GM18907 (cell line): ENCODE results near the gene KLK1.
"Not testable (repeated sequence)": the region's sequence is repeated elsewhere in the genome, so short reads cannot be mapped to it uniquely, and the experiment has no call there.

Experiments used
- ATAC-seq: cut with Tn5 transposase; IDR thresholded peaks from one replicate; pipeline ENCODE4 v1.9.1; 2021; ENCODE audit warnings: mild to moderate bottlenecking, moderate library complexity; ENCODE audit not compliant: unreplicated experiment

KLK1 gene

DNA sequence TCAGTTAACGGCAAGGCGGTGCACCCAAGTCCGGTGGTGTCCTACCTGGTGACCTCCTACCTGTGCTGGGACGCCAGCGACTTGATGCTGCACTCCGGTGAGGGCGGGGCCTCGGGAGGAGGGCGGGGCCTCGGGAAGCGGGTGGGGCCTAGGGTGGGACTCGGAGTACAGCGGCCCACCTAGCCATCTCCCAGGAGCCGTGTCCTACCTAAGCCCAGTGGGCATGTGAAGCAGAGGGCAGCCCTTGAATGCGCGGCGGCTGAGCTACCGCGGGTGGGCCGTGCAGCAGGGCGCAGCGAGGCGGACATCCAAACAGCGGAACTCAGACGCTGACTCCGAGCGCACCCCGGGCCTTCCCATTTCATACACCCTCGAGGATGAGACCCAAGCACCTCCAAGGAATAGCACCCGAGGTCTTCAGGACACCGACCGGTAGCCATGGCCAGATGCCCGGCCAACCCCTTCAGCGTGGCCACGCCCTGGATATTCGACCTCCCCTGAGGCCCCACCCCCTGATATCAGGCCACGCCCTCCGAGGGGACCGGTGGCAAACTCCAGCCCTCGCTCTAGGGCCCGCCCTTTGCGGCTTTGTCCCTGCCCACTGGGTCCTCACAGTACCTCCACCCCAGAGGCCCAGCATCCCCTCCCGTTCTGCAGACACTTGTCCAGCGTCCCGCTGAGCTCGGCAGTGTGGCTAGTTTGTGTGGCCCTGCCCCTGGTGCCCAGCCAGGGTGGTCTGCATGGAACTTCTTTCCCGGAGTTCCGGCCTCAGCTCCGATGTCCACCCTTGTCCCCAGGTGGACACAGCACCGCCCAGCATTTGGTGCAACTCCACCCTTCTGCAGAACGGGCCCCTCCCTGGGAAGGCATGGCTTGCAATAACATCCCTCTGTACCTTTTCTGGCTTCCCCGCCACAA lies 5.4 kb downstream of the KLK1 start:
- peak; percentile 63 for ATAC-seq

- ATAC-seq: no peak
These were observed 8.1 kb downstream of the KLK1 start for GRCh38 chr19:50815439-50815838.

DNA sequence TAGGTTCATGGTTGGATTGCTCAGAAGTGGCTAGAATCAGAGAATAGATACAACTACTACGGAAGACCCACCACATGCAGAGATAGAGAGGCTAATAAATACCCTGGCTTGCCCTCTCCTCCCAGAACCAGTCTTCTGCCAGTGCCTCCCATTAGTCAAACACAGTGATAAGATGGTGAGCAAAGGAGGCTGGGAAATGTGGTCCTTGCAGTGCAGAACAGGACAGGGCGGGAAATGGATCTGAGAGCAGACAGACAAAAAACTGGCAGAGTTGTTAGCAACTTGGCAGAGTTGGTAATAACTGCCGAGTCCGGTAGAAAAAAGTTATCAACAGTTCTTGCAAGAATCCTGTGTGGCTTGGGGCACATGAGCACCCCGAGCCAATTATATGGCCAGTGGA lies 8.7 kb downstream of the KLK1 start:
- ATAC-seq: no peak

GRCh38 chr19:50812474-50812873 lies 11.1 kb downstream of the KLK1 start:
- no peak for ATAC-seq

DNA sequence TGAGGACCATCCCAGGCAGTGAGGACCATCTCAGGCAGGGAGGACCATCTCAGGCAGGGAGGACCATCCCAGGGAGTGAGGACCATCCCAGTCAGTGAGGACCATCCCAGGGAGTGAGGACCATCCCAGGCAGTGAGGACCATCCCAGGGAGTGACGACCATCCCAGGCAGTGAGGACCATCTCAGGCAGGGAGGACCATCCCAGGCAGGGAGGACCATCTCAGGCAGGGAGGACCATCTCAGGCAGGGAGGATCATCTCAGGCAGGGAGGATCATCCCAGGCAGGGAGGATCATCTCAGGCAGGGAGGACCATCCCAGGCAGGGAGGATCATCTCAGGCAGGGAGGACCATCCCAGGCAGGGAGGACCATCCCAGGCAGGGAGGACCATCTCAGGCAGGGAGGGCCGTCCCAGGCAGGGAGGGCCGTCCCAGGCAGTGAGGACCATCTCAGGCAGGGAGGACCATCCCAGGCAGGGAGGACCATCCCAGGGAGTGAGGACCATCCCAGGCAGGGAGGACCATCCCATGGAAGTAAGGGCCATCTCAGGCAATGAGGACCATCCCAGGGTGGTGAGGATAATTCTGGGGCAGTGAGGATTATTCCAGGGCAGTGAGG lies 11.9 kb downstream of the KLK1 start:
- ATAC-seq: not testable (repeated sequence)

GRCh38 chr19:50808856-50809255 lies 14.7 kb downstream of the KLK1 start:
- no peak for ATAC-seq

DNA sequence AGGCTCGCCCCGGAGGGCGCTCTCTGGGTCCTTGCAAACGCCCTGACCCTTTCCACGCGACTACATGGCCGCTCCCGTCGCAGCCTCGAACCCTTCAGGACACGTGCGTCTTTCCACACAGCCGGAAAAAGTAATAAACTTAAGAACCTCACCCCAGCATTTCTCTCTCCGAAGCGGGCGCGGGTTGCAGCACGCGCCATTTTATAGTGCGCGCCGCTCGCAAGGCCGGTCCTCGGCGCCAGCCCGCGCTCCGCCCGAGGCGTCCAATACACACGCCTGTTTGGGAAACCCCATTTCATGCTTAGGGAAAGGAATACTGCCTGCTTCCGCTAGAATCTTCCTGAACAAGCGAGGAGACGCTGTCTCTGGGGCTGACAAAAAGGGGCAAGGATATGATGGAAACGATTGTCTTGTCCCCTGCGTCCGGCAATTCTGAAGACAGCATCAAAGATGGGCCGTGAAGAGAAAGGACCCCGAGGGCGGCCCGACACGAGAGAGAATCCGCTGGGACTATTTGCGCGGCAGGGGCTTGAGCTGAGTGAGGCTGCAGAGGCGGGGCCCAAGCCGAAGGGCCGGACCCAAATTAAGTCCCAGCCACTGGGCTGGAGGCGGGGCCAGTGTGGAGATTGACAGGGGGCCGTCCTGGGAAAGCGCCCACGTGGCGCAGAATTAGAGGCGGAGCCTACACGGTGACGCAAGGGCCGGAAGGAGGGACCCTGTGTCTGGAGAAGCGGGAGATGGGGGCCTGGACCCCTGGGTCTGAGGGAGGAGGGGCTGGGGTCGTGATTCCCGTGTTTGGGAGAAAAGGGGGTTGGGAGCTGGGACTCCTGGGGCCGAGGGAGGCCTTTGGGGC lies 18.9 kb downstream of the KLK1 start:
- peak; percentile 88 for ATAC-seq

DNA sequence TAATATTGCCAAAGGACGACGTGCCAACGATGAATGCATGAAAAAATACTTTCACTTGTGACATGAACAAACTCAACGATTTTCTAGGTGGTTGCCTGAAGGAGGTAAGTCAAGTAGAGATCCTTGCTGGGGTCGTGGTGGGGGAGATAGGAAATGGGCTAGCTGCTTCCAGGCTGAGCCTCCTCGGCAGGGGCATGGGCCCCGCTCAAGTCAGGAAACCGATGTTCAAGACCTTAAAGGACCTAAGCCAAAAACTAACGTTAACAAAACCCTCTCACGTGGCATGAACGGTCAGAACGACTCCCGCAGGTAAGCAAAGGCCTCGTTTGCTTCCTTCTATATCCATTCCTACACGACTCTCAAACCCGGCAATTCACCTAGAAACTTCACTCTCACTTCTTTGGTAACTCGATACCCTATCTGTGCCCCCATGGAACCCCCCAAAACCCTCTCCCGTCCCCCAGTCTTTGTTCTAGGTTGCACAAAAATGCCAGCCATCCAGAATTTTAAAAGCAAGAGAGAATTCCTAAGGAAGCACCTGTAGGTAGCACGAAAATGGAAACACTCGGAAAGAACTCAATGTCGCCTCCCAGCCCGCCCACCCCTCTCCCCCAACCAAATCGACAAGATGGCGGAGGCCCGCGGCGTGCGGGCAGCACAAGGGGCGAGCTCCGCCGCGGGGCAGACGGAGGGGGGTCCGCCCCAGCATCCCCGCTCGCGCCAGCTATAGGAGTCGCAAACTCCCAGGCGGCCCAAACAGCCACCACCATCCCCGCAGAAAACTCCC lies 19.8 kb downstream of the KLK1 start:
- ATAC-seq: no peak

GRCh38 chr19:50801107-50801506 lies 22.5 kb downstream of the KLK1 start:
- no peak for ATAC-seq

DNA sequence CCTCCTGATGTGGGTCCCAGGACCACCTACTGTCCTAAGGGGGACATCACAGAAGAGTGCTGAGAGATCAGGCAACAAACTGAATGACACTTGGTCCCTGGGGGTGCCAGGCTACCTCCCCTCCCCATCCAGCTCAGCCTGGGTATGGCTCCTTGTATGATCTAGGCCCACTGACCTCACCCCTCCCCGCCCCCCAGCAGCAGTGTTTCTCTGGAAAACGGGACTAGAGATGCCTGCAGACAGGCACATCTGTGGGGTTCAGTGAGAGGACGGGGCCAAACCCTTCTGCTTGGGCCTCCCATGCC lies 24.1 kb downstream of the KLK1 start:
- no peak for ATAC-seq

GRCh38 chr19:50798659-50799546 lies 24.7 kb downstream of the KLK1 start:
- no peak for ATAC-seq

DNA sequence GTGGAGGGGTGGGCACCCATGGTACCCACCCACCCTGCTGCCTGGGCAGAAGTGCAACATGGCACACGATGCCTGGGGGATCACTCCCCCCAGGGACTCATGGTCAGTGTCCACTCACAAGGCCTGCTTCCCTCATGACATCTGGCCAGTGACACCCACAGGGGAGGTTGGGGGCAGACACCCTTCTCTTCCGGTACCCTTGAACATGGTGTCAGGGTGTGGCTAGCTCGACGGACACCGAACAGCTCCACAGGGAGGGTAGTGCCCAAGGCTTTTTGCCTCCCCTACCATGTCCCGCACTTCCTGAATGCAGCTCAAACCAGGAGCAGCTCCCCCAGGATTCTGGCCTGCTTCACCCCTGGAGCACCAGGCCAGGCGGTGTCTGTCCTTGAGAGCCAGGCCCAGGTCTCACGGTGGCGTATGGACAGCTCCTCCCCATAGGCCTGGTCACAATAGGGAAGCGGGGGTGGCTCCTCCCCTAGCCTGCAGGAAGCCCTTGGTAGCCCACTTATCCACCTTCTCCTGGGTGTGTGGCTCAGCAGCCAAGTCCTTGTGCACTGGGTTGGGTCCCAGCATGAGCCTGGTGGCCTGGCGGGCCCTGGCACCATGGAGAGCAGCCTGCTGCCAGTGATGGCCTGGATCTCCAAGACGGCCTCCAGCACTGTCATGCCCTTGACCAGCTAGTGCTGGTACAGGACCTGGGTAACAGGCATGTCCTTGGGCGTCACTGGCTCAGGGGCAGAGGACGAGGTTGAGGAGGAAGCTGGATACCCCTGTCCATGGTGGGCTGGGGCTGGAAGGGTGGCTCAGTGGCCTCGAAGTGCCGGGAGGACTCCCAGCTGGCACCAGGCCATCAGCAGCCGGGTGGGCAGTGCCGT lies 25.6 kb downstream of the KLK1 start:
- ATAC-seq: no peak

DNA sequence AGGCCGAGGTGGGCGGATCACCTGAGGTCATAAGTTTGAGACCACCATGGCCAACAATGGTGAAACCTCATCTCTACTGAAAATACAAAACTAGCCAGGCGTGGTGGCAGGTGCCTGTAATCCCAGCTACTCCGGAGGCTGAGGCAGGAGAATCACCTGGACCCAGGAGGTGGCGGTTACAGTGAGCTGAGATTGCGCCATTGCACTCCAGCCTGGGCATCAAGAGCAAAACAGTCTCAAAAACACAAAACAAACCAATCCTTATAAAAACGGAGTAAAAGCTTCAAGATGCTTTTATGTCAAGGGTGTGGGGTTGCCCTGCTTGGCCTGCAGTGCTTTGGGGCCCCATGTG lies 26.2 kb downstream of the KLK1 start:
- no peak for ATAC-seq

DNA sequence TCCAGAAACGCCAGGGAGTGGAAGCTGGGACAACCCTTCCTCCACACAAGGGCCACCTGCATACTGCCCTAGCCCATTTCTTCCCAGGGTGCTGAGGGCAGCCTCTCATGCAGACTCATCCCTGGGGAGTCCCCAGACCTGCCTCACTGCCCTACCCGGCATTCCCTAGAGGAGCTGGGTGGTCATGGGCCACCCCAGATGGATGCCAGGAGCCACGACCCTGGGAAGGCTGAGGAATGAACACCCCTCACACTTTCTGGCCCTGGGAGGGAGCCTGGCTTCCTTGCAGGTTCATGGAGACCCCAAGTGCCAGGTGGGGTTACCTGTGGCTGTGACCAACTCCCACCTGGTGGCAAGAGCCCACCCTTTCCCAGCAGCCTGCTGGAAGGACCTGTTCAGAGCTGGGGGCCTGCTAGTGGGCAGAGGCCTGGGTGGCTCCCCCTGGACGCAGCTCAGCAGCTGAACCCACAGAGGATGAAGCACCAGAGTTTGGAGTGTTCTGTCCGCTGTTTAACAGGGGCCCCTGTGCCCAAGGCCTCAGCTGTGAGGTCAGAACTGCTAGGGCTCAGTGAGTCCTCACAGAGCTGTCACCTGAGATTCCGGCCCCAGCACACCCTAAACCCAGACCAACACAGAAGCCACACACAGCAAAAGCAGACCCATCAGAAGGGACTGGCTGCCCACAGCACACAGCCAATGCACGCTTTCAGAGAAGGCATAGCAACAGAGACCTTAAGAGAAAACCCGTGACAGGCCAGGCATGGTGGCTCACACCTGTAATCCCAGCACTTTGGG lies 26.8 kb downstream of the KLK1 start:
- no peak for ATAC-seq

DNA sequence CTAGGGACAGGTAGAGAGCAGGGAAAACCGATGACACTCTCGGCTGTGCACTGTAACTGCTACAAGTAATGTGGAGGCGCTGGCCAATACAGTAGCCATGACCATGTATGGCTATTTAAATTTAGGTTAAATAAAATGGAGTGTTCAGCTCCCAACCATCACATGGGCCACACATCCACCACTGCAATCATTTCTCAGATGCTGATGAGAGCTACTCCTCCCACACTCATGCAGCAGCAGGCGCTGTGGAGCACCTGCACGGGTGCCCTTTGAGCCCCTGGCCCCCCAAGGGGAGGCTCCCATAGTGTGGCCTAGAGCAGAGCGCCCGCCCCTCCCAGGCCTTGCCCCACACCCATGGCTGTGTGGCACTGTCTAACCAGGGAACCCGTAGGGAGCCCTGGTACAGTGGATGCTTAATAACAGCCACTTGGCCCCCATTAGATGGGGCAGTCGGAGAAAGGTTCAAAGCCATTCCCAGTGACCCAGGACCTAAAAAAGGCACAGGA lies 27.4 kb downstream of the KLK1 start:
- ATAC-seq: no peak

GRCh38 chr19:50795664-50796073 lies 27.9 kb downstream of the KLK1 start:
- no peak for ATAC-seq

DNA sequence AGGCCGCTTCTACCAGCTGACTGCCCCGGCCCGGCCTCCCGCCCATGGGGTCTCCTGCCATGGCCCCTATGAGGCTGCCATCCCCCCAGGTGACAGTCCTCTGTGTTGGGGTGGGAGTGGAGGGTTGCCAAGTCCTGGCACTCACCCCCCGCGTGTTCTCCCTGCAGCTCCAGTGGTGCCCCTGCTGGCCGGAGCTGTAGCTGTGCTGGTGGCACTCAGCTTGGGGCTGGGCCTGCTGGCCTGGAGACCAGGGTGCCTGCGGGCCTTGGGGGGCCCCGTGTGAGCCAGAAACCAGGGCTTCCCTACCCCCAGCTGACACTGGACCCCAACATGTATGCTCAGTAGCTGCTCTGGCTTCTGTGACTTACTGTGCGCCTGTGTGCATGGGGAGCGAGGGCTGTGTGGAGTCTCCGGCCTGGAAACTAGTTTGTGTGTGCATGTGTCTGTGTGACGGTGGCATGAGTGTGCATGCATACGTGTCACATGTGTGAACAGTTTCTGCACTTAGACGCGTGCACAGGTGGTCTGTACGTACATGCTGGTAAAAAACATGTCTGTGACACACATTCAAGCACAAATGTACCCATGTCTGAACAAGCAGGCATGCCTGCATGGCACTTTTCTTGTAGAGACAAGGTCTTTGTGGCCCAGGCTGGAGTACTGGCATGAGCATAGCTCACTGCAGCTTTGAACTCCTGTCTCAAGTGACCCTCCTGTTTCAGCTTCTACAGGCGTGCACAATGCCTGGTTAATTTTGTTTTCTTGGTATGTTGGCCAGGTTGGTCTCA lies 28.5 kb downstream of the KLK1 start:
- no peak for ATAC-seq
